Fibroblast of villous mesenchyme (primary cell): ENCODE measurements around the gene CORO2B. TPM values are rescaled to one million over a fixed set of nuclear protein-coding genes. Genes with fewer than 3 reads are reported as not detected.

Experiments
- DNase-seq: peaks from one replicate; pipeline ENCODE4 v3.0.0-alpha.2; 2010; ENCODE audit warnings: low read depth
- H3K4me3 ChIP-seq: 2 replicates; pipeline ENCODE4 v1.5.1; 2011; ENCODE audit warnings: low read depth, mild to moderate bottlenecking, low read length
- total RNA-seq: library from RNA; depleted of rRNA; stranded (reverse); fragments of >200 nt; gene quantifications from 2 replicates; pipeline ENCODE4 v1.2.3, GENCODE V29; 2012
- TF ChIP-seq, protein P1 (sequence below): IDR thresholded peaks from 2 replicates; pipeline ENCODE4 v1.5.1; 2012; ENCODE audit warnings: low read depth, mild to moderate bottlenecking, low read length; ENCODE audit not compliant: insufficient read depth

CORO2B gene
- total RNA-seq, 1 donor = 9.5 TPM

DNA sequence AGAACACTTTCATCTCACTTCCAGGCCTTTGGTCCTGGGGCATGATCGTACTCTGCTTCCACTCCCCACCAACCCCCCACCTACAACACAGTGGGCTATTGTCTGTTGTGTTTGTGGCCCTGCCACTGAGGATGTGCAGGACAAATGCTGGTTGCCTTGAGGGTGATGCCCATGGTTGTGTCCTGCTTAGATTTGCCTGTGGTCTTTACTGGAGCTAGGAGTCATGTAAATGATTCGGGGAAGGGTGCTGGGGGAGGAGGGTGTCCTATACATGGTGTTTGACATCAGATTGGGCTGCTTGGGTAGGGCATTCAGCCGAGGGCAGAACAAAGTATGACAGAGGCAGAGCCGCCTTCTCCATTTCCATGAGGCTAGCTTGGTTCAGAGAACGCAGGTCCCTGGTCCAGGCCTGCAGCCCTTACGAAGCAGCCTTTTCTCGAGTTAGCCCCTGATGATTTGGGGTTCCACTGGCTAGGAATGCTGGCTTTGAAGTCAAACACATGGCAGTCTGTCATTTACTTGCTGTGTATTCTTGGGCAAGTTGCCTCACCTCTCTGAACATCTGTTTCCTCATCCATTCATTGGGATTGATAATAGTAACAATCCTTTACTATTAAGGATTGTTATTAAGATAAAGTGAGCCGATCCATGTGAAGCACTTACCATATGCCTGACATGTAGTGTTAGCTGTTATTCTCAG lies 6.9 kb downstream of the CORO2B start:
- no peak overlapping the region for H3K4me3 ChIP-seq
- TF ChIP-seq, protein P1, sequence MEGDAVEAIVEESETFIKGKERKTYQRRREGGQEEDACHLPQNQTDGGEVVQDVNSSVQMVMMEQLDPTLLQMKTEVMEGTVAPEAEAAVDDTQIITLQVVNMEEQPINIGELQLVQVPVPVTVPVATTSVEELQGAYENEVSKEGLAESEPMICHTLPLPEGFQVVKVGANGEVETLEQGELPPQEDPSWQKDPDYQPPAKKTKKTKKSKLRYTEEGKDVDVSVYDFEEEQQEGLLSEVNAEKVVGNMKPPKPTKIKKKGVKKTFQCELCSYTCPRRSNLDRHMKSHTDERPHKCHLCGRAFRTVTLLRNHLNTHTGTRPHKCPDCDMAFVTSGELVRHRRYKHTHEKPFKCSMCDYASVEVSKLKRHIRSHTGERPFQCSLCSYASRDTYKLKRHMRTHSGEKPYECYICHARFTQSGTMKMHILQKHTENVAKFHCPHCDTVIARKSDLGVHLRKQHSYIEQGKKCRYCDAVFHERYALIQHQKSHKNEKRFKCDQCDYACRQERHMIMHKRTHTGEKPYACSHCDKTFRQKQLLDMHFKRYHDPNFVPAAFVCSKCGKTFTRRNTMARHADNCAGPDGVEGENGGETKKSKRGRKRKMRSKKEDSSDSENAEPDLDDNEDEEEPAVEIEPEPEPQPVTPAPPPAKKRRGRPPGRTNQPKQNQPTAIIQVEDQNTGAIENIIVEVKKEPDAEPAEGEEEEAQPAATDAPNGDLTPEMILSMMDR = no peak
- no peak for DNase-seq

DNA sequence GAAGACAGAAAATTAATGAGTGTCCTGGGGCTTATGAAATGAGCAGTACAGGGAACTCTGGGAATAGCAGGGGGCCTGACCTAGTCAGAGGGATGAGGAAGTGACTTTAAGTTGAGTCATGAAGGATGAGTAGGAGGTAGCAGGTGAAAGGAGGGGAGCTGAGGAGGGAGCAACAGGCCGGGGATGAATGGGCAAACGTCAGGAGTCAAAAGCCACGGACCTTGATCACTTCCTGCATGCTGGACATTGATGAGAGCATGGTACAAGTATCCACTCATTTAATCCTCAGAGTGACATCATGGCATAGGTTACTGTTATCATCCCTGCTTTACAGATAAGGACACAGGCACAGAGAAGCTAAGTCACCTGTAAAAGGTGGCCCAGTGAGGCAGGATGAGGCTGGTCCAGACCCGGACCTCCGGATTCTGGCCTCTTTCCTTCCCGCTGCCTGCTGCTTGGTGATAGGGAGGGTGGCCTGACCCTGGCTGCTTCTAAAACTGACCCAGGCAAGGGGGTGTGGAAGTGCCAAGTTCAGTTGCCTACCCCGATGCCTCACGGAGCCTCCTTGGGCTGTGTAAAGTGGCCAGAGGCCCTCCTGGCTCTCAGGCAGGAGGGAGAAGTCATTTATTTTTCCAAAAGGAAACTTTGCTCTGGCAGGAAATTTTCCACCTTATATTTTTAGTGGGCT lies 7.6 kb downstream of the CORO2B start:
- no peak overlapping the region for H3K4me3 ChIP-seq
- TF ChIP-seq, protein P1 = no peak
- DNase-seq = peak; percentile 56

DNA sequence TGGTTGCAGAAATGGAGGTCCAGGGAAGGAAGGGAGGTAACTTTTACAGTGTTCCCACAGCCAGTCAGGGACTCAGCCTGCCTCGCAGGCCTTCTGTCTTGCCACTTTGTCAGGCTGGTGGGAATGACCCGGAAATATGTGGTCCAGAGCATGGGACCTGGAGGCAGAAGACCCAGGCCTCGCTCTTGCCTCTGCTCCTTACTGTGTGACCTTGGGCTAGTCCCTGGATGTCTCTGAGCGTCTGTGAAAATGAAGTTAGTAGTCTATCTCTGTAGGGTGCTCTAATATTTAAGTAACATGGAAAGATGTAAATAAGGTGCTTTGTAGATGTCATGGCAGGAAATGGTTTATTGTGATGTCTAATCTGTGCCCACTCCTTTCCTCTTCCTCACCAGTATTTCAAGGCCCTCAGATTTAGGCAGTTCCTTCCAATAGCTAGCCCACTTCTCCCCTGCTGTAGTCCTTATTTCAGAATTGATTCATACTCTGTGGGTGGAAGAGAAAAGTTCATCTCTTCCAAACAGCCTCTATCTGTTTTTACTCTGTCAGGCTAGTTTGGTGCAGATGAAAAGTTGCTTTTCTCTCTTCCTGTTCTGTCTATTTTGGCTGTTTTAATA lies 9.1 kb downstream of the CORO2B start:
- no peak overlapping the region for H3K4me3 ChIP-seq
- TF ChIP-seq, protein P1 = no peak
- DNase-seq = no peak

DNA sequence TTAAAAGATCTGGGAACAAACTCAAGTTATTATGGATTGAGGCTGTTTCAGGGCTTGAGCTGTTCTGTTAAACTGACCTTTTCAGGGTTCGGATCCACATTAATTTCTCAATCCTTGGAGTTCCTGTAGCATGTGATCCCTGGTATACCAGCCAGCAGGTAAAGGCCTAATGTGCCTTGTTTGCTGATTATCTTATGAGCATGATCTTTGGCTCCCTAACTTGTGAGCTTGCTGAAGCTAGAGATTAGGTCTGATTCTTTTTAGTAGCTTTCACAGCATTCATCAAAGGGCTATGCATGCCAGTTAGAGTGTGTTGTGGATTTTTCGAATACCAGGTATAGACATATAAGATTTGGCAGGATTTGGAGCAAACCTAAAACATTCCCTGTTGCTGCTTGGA lies 10.3 kb downstream of the CORO2B start:
- DNase-seq = no peak
- H3K4me3 ChIP-seq = no peak overlapping the region
- TF ChIP-seq, protein P1 = no peak

DNA sequence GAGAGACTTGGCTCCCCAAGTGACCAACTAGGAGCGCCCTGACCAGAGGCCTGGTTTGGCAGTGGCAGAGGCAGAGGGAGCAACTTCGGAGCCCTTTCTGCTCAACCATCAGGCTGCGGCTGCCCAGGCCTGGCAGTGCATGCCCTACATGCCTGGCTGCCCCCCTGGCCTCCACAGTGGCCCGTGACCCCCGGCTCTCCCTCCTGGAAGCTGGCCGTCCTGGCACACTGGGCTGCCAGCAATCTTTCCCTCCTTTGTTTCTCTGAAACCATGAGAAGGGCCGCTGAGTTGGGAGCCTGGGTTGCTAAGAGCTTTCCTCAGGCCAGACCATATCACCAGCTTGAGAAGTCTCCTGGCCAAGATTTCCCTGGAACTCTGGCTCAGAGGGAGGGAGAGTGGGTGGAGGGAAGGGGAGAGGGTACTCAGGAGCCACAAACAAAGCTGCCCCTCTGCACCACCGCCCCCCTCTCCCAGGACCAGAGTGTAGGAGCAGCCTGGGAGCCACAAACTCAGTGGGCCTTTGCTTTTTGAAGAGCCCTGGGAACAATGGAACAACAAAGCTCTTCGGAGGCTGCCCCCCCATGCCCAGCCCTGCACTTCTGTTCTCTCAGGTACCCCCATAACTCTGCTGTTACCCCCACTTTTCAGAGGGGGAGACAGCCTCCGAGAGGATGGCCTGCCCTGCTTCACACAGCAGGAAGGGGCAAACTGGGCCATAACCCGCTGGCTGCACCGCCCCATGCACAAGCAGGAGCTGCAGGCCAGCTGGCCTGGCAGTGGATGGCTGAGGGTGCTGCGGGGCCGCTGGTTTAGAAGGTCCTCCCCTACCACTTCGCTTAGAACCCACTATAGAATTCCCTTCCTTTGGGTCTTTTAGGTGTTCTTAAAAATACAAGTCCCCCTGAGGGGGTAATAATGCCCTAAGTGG lies 11.3 kb downstream of the CORO2B start:
- no peak overlapping the region for H3K4me3 ChIP-seq
- TF ChIP-seq, protein P1 = no peak
- no peak for DNase-seq

DNA sequence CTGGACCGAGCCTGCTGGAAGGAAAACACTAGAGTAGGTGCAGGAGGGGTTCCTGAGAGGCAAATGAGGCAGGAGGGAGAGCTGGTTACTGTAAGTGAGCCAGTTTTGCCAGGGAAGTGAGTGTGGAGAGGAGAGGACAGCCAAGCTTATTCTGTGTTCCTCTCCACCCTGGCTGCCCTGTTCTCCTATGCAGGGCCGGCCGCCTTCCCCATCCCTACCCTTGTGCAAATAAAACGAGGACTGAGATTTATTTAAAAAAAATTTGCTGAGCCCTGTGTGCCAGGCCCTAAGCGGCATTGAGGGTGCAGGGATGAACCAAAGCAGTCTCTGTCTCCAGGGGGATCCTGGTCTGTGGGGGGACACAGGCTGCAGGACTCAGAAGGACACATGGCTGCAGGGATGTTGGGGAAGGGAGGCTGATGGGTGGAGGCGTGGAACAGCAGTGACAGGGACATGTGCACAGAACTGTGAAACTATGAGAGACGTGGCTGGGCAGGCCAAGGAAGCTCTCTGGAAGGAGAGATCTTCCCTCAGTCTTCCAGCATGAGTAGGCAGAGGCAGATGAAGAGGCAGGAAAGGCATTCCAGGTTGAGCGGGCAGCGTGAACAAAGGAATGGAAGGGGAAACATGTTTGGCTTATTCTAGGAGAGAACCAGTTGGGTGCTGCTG lies 12.1 kb downstream of the CORO2B start:
- no peak for DNase-seq
- TF ChIP-seq, protein P1 = no peak
- no peak overlapping the region for H3K4me3 ChIP-seq
